NCI-H524 (cell line): ENCODE results near the gene WDR54.
"Not testable (repeated sequence)": the region's sequence is repeated elsewhere in the genome, so short reads cannot be mapped to it uniquely, and the experiment has no call there.

ENCODE experiments used
- DNase-seq, 2 experiments: peaks; one replicate each; lab custom pipeline; 2025; lab: John Stamatoyannopoulos, UW

Gene WDR54

GRCh38 chr2:74457129-74457548 lies 35.6 kb downstream of the WDR54 start:
- peak in 1 of 2 experiments; percentile 55 for DNase-seq

- peak; percentile 38 to 55 for DNase-seq
Observed at GRCh38 chr2:74457549-74458131, 36.1 kb downstream of the WDR54 start.

- peak; percentile 99 to 100 for DNase-seq
Observed at GRCh38 chr2:74458132-74458937, 36.8 kb downstream of the WDR54 start, which contains the start of gene WBP1. Gene WBP1, plus strand, starts transcription at chr2:74458438. Its CDS starts 165 bp downstream, at chr2:74458603.

- DNase-seq = no peak
Observed at GRCh38 chr2:74458938-74459363, 37.4 kb downstream of the WDR54 start.

- DNase-seq = not testable (repeated sequence)
Observed at GRCh38 chr2:74459503-74460118, 38.1 kb downstream of the WDR54 start.

GRCh38 chr2:74460187-74460586 lies 38.7 kb downstream of the WDR54 start:
- not testable (repeated sequence) for DNase-seq

- DNase-seq = peak in 1 of 2 experiments; percentile 16
Observed at GRCh38 chr2:74461187-74462053, 39.9 kb downstream of the WDR54 start.

- no peak for DNase-seq
Observed at GRCh38 chr2:74462054-74462785, 40.7 kb downstream of the WDR54 start.

- no peak for DNase-seq
Observed at GRCh38 chr2:74462786-74463105, 41.2 kb downstream of the WDR54 start.

- peak in 1 of 2 experiments; percentile 10 for DNase-seq
Observed at GRCh38 chr2:74464406-74464805, 42.9 kb downstream of the WDR54 start.

GRCh38 chr2:74470742-74471141 lies 49.2 kb downstream of the WDR54 start:
- DNase-seq = not testable (repeated sequence)

GRCh38 chr2:74471332-74472065 lies 50.0 kb downstream of the WDR54 start:
- no peak for DNase-seq

GRCh38 chr2:74472086-74472944 lies 50.8 kb downstream of the WDR54 start, which contains the start of gene MRPL53:
Gene MRPL53, minus strand, starts transcription at chr2:74472680. Its CDS starts 20 bp downstream, at chr2:74472660.
- peak; percentile 74 to 93 for DNase-seq

- DNase-seq = peak in 1 of 2 experiments; percentile 39
Observed at GRCh38 chr2:74472945-74473258, 51.4 kb downstream of the WDR54 start.

- no peak for DNase-seq
Observed at GRCh38 chr2:74474481-74474880, 53.0 kb downstream of the WDR54 start.

GRCh38 chr2:74474899-74475298 lies 53.4 kb downstream of the WDR54 start:
- no peak for DNase-seq
